Skeletal muscle tissue (tissue), 5 donors: Measurements from ENCODE around the gene SERTAD3. TPM values are rescaled to one million over a fixed set of nuclear protein-coding genes. Genes with fewer than 3 reads are reported as not detected.

Source experiments
- H3K27ac ChIP-seq: one replicate; pipeline ENCODE4 v1.7.0; 2013; ENCODE audit warnings: mild to moderate bottlenecking, low read depth, low read length, inconsistent platforms
- H3K27me3 ChIP-seq, 3 donors: one replicate each; pipeline ENCODE4 v1.7.0; 2013; ENCODE audit warnings: low read length in 3 of 3; ENCODE audit not compliant: control insufficient read depth in 3 of 3, insufficient read depth in 3 of 3
- H3K36me3 ChIP-seq, 3 donors: one replicate each; pipeline ENCODE4 v1.7.0; 2013; ENCODE audit warnings: low read length in 3 of 3; ENCODE audit not compliant: control insufficient read depth in 3 of 3, insufficient read depth in 3 of 3
- H3K4me1 ChIP-seq, 3 donors: one replicate each; pipeline ENCODE4 v1.7.0; 2013; ENCODE audit warnings: low read length in 3 of 3, mild to moderate bottlenecking in 3 of 3; ENCODE audit not compliant: control insufficient read depth in 3 of 3, insufficient read depth in 3 of 3
- H3K4me3 ChIP-seq, 3 donors: one replicate each; pipeline ENCODE4 v1.7.0; 2013; ENCODE audit warnings: low read length in 3 of 3
- H3K9ac ChIP-seq, 3 donors: one replicate each; pipeline ENCODE4 v1.7.0; 2013; ENCODE audit warnings: low read length in 3 of 3, mild to moderate bottlenecking in 3 of 3, moderate library complexity in 2 of 3, low read depth in 1 of 3
- H3K9me3 ChIP-seq, 3 donors: one replicate each; pipeline ENCODE4 v1.7.0; 2013; ENCODE audit warnings: low read length in 3 of 3; ENCODE audit not compliant: control insufficient read depth in 3 of 3
- small RNA-seq: library from RNA; depleted of rRNA; stranded (forward); fragments of <200 nt; gene quantifications from one replicate; pipeline ENCODE3, GENCODE V24; 2014
- total RNA-seq: library from RNA; depleted of rRNA; stranded (reverse); fragments of >200 nt; gene quantifications from one replicate; pipeline ENCODE4 v1.2.3, GENCODE V29; 2014
- donor health status: Osteomylitis.

SERTAD3 gene
- total RNA-seq, 1 donor from 2014 or later: 52.2 TPM

GRCh38 chr19:40397568-40397906 is 46.6 kb downstream of the SERTAD3 start:
- Histone ChIP-seq H3K36me3 (peaks cover 0 to 2% (median 0%) of the 10 kb centered on the region in 3 donors), H3K4me3 (no peak overlapping the region), H3K9me3 (no peaks in the 10 kb centered on the region), H3K27me3 (no peaks in the 10 kb centered on the region), H3K27ac (no peak overlapping the region), H3K9ac (no peak overlapping the region), H3K4me1 (peaks cover 0 to 5% (median 0%) of the 10 kb centered on the region in 3 donors)

GRCh38 chr19:40396886-40397567 is 47.1 kb downstream of the SERTAD3 start:
- Histone ChIP-seq H3K4me3 (no peak overlapping the region), H3K36me3 (peaks cover 0 to 2% (median 0%) of the 10 kb centered on the region in 3 donors)

GRCh38 chr19:40395956-40396355 is 48.2 kb downstream of the SERTAD3 start:
- Histone ChIP-seq H3K4me1 (peaks cover 0 to 5% (median 0%) of the 10 kb centered on the region in 3 donors), H3K36me3 (peaks cover 0 to 2% (median 0%) of the 10 kb centered on the region in 3 donors), H3K27me3 (no peaks in the 10 kb centered on the region), H3K27ac (no peak overlapping the region), H3K9ac (no peak overlapping the region), H3K4me3 (no peak overlapping the region), H3K9me3 (no peaks in the 10 kb centered on the region)

More at GRCh38 chr19:40396886-40397567, 47.1 kb downstream of the SERTAD3 start:
- no peaks in the 10 kb centered on the region for H3K27me3 ChIP-seq
- no peak overlapping the region for H3K9ac ChIP-seq
- H3K4me1 ChIP-seq: peaks cover 0 to 5% (median 0%) of the 10 kb centered on the region in 3 donors
- no peak overlapping the region for H3K27ac ChIP-seq
- no peaks in the 10 kb centered on the region for H3K9me3 ChIP-seq

- Histone ChIP-seq H3K4me1 (peaks cover 0 to 5% (median 0%) of the 10 kb centered on the region in 3 donors), H3K36me3 (peaks cover 0 to 2% (median 0%) of the 10 kb centered on the region in 3 donors), H3K27me3 (no peaks in the 10 kb centered on the region), H3K9ac (no peak overlapping the region), H3K9me3 (no peaks in the 10 kb centered on the region), H3K4me3 (no peak overlapping the region), H3K27ac (no peak overlapping the region)
Observed at GRCh38 chr19:40394816-40395210, 49.3 kb downstream of the SERTAD3 start.

GRCh38 chr19:40393894-40394815 is 50.0 kb downstream of the SERTAD3 start:
- Histone ChIP-seq H3K9me3 (no peaks in the 10 kb centered on the region), H3K27ac (no peak overlapping the region), H3K4me1 (peaks cover 0 to 5% (median 0%) of the 10 kb centered on the region in 3 donors), H3K36me3 (peaks cover 0 to 2% (median 0%) of the 10 kb centered on the region in 3 donors), H3K4me3 (no peak overlapping the region), H3K27me3 (no peaks in the 10 kb centered on the region), H3K9ac (no peak overlapping the region)

GRCh38 chr19:40392894-40393517 is 51.1 kb downstream of the SERTAD3 start:
- Histone ChIP-seq H3K27me3 (no peaks in the 10 kb centered on the region), H3K9ac (no peak overlapping the region), H3K4me1 (peaks cover 0 to 2% (median 0%) of the 10 kb centered on the region in 3 donors), H3K36me3 (peaks cover 0 to 2% (median 0%) of the 10 kb centered on the region in 3 donors), H3K4me3 (no peak overlapping the region), H3K9me3 (no peaks in the 10 kb centered on the region), H3K27ac (no peak overlapping the region)

- H3K27ac ChIP-seq: no peak overlapping the region
- no peaks in the 10 kb centered on the region for H3K27me3 ChIP-seq
- no peaks in the 10 kb centered on the region for H3K9me3 ChIP-seq
- H3K36me3 ChIP-seq: peaks cover 0 to 2% (median 0%) of the 10 kb centered on the region in 3 donors
- H3K4me1 ChIP-seq: peaks cover 0 to 2% (median 0%) of the 10 kb centered on the region in 3 donors
- no peak overlapping the region for H3K4me3 ChIP-seq
- peak overlapping the region in 1 of 3 donors; percentile 43 for H3K9ac ChIP-seq
Observed at GRCh38 chr19:40392123-40392522, 52.0 kb downstream of the SERTAD3 start.

Small RNAs within 50 kb of the gene (small RNA-seq; reads per million reads assigned to genes)
- gene RF00017: not detected

Other genes with a start within 250 kb of the SERTAD3 start
- gene TTC9B, start 226.0 kb downstream of the SERTAD3 start, total RNA-seq: not detected
- not detected for gene CCNP, start 217.6 kb downstream of the SERTAD3 start, total RNA-seq
- gene AKT2, start 159.0 kb downstream of the SERTAD3 start, total RNA-seq: 91.3 TPM
- gene C19orf47, start 95.9 kb downstream of the SERTAD3 start, total RNA-seq: 35.0 TPM
- 120 TPM for gene PLD3, start 95.6 kb downstream of the SERTAD3 start, total RNA-seq
- not detected for gene HIPK4, start 54.2 kb downstream of the SERTAD3 start, total RNA-seq
- 8.4 TPM for gene PRX, start 31.0 kb downstream of the SERTAD3 start, total RNA-seq
- 19.8 TPM for gene SERTAD1, start 18.3 kb downstream of the SERTAD3 start, total RNA-seq
- gene BLVRB, start 21.4 kb upstream of the SERTAD3 start, total RNA-seq: 141 TPM
- 0.52 TPM for gene SPTBN4, start 22.7 kb upstream of the SERTAD3 start, total RNA-seq
- 6.3 TPM for gene SHKBP1, start 132.5 kb upstream of the SERTAD3 start, total RNA-seq
- 86.6 TPM for gene LTBP4, start 157.0 kb upstream of the SERTAD3 start, total RNA-seq
- gene NUMBL, start 246.3 kb upstream of the SERTAD3 start, total RNA-seq: 9.4 TPM